ENCODE measurements around the gene NUDT1.
A peak's percentile ranks its signal among the peaks of the same experiment; 100 is the strongest.

Gene NUDT1

GRCh38 chr7:2225336-2225735 is 16.7 kb upstream of the NUDT1 start:
- DNase-seq: no peak

GRCh38 chr7:2225830-2226229 is 16.2 kb upstream of the NUDT1 start:
- no peak for DNase-seq

- DNase-seq: no peak
Measured at GRCh38 chr7:2227699-2228098, 14.3 kb upstream of the NUDT1 start.

- DNase-seq: no peak
Measured at GRCh38 chr7:2228921-2229320, 13.1 kb upstream of the NUDT1 start.

- DNase-seq: no peak
Measured at GRCh38 chr7:2229467-2229866, 12.6 kb upstream of the NUDT1 start.

- no peak for DNase-seq
Measured at GRCh38 chr7:2230226-2230625, 11.8 kb upstream of the NUDT1 start.

- no peak for DNase-seq
Measured at GRCh38 chr7:2230882-2231281, 11.1 kb upstream of the NUDT1 start.

GRCh38 chr7:2231992-2232765 is 9.8 kb upstream of the NUDT1 start:
- peak; percentile 40 for DNase-seq

GRCh38 chr7:2232766-2233520 is 9.1 kb upstream of the NUDT1 start, which contains the start of gene MAD1L1:
Gene MAD1L1 (minus strand): TSS chr7:2232945. CDS start chr7:2230133, 2,812 bp downstream.
- DNase-seq: peak; percentile 95

GRCh38 chr7:2233926-2234325 is 8.1 kb upstream of the NUDT1 start:
- DNase-seq: no peak

- no peak for DNase-seq
Measured at GRCh38 chr7:2237109-2237602, 4.9 kb upstream of the NUDT1 start.

GRCh38 chr7:2239242-2239641 is 2.8 kb upstream of the NUDT1 start:
- no peak for DNase-seq

GRCh38 chr7:2242541-2243429 is 759 bp downstream of the NUDT1 start:
- DNase-seq: peak; percentile 52

- DNase-seq: no peak
Measured at GRCh38 chr7:2243458-2243857, 1.4 kb downstream of the NUDT1 start.

- DNase-seq: no peak
Measured at GRCh38 chr7:2244404-2244995, 2.5 kb downstream of the NUDT1 start.

GRCh38 chr7:2245883-2246675 is 4.1 kb downstream of the NUDT1 start:
- DNase-seq: no peak

- DNase-seq: no peak
Measured at GRCh38 chr7:2247141-2247995, 5.3 kb downstream of the NUDT1 start.

- no peak for DNase-seq
Measured at GRCh38 chr7:2248984-2249694, 7.1 kb downstream of the NUDT1 start.

- DNase-seq: no peak
Measured at GRCh38 chr7:2249744-2250323, 7.8 kb downstream of the NUDT1 start.

- no peak for DNase-seq
Measured at GRCh38 chr7:2251381-2251780, 9.4 kb downstream of the NUDT1 start.

Data from RPMI8226 (cell line).